PC-3 (cell line): ENCODE measurements around the gene TRPM1.

ENCODE experiments used
- EZH2 ChIP-seq: fragments of 300-600 bp; sonication (generic); IDR thresholded peaks from one replicate; pipeline ENCODE4 v1.6.1; 2017; ENCODE audit warnings: antibody characterized with exemption, mild to moderate bottlenecking, low read length; ENCODE audit not compliant: unreplicated experiment
- TF ChIP-seq, protein P1 (sequence below): fragments of 300-600 bp; sonication (generic); conservative IDR thresholded peaks from 2 replicates; pipeline ENCODE4 v1.5.1; 2017; ENCODE audit warnings: antibody characterized with exemption, low read depth, mild to moderate bottlenecking, low read length

DNA sequence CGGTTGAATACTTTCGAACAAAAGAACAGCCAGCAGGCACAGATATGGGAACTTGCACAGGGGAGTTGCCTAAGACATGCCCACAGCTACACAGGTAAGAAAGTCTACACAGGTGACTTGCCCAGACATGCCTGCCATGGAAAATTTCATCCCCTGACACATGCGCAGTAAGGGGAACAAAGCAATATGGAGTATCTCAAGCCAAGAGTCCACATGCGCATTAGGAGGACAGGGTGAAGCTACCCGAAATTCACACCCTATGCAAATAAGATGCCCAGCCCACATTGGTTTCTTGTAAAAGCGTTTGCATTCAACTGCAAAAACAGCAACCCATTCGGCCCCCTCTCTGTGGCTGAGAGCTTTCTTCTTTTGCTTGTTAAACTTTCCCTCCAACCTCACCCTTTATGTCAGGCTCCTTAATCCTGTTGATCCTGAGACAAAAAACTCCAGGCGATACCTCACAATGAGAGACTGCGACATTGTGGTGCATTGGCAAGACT, 49.3 kb upstream of the TRPM1 start:
- TF ChIP-seq, protein P1, sequence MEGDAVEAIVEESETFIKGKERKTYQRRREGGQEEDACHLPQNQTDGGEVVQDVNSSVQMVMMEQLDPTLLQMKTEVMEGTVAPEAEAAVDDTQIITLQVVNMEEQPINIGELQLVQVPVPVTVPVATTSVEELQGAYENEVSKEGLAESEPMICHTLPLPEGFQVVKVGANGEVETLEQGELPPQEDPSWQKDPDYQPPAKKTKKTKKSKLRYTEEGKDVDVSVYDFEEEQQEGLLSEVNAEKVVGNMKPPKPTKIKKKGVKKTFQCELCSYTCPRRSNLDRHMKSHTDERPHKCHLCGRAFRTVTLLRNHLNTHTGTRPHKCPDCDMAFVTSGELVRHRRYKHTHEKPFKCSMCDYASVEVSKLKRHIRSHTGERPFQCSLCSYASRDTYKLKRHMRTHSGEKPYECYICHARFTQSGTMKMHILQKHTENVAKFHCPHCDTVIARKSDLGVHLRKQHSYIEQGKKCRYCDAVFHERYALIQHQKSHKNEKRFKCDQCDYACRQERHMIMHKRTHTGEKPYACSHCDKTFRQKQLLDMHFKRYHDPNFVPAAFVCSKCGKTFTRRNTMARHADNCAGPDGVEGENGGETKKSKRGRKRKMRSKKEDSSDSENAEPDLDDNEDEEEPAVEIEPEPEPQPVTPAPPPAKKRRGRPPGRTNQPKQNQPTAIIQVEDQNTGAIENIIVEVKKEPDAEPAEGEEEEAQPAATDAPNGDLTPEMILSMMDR: no peak
- TF ChIP-seq EZH2: no peak
